Measurements from ENCODE around the gene DTX3.

Gene DTX3

DNA sequence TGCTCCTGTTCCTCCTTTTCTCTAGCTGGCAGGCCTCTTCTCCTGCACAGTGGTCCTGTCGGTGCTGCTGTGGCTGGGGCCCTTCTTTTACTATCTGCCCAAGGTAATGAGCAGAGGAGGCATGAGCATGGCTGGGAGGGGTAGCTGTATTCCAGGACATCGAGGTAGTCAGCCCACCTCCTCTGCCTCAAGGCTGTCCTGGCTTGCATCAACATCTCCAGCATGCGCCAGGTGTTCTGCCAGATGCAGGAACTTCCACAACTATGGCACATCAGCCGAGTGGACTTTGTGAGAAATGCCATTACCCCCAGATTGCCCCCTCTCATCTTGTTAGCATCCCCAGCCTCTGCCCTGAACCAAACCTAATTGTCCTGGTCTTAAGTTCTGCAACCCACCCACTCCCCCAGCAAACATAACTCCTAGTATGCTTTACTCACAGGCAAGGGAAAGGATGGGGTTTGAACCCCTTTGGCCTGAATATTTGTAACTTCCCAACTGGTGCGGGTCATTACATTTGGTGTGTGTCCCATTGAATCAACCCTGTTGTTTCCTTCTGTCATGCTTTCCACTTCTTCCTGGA, 19.3 kb downstream of the DTX3 start:
- Histone ChIP-seq H3K4me1 (ENCODE audit: control insufficient read depth, low read length) (no peaks in the 10 kb centered on the region), H3K27ac (ENCODE audit: low read depth, low read length) (no peak overlapping the region), H3K4me3 (ENCODE audit: low read length) (no peak overlapping the region), H3F3A (ENCODE audit: control insufficient read depth, insufficient read depth) (no peaks in the 10 kb centered on the region), H3K4me2 (ENCODE audit: low read length) (no peak overlapping the region), H3K9me2 (replicated peaks; ENCODE audit: control insufficient read depth, low read length) (no peaks in the 10 kb centered on the region), H4K20me1 (ENCODE audit: control insufficient read depth, insufficient read depth, low read depth, low read length) (peaks cover 3% of the 10 kb centered on the region; the same call in 1 of the 2 replicates), H3K79me2 (ENCODE audit: control insufficient read depth, low read length) (no peaks in the 10 kb centered on the region), H3K9me3 (ENCODE audit: control insufficient read depth, insufficient read depth, low read length) (no peaks in the 10 kb centered on the region), H3K27me3 (ENCODE audit: control insufficient read depth, low read length) (peaks cover 95% of the 10 kb centered on the region), H3K36me3 (ENCODE audit: control insufficient read depth, low read length) (no peaks in the 10 kb centered on the region)
- TF ChIP-seq, protein P1, sequence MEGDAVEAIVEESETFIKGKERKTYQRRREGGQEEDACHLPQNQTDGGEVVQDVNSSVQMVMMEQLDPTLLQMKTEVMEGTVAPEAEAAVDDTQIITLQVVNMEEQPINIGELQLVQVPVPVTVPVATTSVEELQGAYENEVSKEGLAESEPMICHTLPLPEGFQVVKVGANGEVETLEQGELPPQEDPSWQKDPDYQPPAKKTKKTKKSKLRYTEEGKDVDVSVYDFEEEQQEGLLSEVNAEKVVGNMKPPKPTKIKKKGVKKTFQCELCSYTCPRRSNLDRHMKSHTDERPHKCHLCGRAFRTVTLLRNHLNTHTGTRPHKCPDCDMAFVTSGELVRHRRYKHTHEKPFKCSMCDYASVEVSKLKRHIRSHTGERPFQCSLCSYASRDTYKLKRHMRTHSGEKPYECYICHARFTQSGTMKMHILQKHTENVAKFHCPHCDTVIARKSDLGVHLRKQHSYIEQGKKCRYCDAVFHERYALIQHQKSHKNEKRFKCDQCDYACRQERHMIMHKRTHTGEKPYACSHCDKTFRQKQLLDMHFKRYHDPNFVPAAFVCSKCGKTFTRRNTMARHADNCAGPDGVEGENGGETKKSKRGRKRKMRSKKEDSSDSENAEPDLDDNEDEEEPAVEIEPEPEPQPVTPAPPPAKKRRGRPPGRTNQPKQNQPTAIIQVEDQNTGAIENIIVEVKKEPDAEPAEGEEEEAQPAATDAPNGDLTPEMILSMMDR (IDR thresholded peaks at IDR 0.05; ENCODE audit: low read depth, low read length, poor library complexity, severe bottlenecking): no peak
- no peak for TF ChIP-seq EZH2phosphoT487 (IDR thresholded peaks at IDR 0.05; ENCODE audit: borderline replicate concordance, low read length)

DNA sequence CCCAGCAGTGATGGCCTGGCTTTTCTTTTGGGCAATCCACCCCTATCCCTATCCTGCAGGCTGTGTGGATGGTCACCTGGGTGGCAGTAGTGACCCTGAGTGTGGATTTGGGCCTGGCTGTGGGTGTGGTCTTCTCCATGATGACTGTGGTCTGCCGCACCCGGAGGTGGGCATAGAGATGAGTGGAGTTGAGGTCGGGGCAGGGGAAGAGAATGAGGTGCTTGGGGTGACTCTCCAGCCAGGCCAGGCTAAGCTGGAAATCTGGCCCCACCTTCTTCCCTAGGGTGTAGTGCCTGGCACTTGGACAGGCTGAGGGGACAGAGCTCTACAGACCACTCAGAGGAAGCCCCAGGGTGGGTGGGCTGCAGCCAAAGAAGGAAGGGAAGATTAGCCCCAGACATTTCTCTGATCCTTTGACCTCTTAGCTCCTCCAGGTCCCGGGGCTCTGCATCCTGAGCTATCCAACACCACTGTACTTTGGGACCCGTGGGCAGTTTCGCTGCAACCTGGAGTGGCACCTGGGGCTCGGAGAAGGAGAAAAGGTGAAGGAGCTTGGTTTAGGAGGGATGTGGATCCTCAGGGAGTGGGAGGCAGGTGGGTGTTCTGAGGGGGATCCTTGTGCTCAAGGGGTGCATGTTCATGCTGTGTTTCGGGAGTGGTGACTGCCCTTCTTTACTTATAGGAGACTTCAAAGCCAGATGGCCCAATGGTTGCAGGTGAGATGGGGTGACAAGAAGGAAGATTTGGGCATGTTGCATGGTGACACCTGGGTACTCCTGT, 20.0 kb downstream of the DTX3 start:
- Histone ChIP-seq H3K4me2 (ENCODE audit: low read length) (no peak overlapping the region), H3K36me3 (ENCODE audit: control insufficient read depth, low read length) (no peaks in the 10 kb centered on the region), H3K27me3 (ENCODE audit: control insufficient read depth, low read length) (peaks cover 95% of the 10 kb centered on the region)

GRCh38 chr12:57625261-57626032, 20.8 kb downstream of the DTX3 start:
- Histone ChIP-seq H3K9me2 (replicated peaks; ENCODE audit: control insufficient read depth, low read length) (no peaks in the 10 kb centered on the region), H3K4me3 (ENCODE audit: low read length) (no peak overlapping the region), H3K4me1 (ENCODE audit: control insufficient read depth, low read length) (no peaks in the 10 kb centered on the region), H3K9me3 (ENCODE audit: control insufficient read depth, insufficient read depth, low read length) (no peaks in the 10 kb centered on the region), H3F3A (ENCODE audit: control insufficient read depth, insufficient read depth) (0 out of 2 replicates have a peak, but pooled peaks cover 2% of the 10 kb centered on the region), H3K27ac (ENCODE audit: low read depth, low read length) (no peak overlapping the region), H4K20me1 (ENCODE audit: control insufficient read depth, insufficient read depth, low read depth, low read length) (no peaks in the 10 kb centered on the region), H3K4me2 (ENCODE audit: low read length) (no peak overlapping the region), H3K79me2 (ENCODE audit: control insufficient read depth, low read length) (no peaks in the 10 kb centered on the region), H3K27me3 (ENCODE audit: control insufficient read depth, low read length) (peaks cover 95% of the 10 kb centered on the region), H3K36me3 (ENCODE audit: control insufficient read depth, low read length) (no peaks in the 10 kb centered on the region)
- no peak for TF ChIP-seq EZH2phosphoT487 (IDR thresholded peaks at IDR 0.05; ENCODE audit: borderline replicate concordance, low read length)

More for the DNA sequence above, 20.0 kb downstream of the DTX3 start:
- Histone ChIP-seq H3F3A (ENCODE audit: control insufficient read depth, insufficient read depth) (0 out of 2 replicates have a peak, but pooled peaks cover 2% of the 10 kb centered on the region), H3K79me2 (ENCODE audit: control insufficient read depth, low read length) (no peaks in the 10 kb centered on the region), H3K9me3 (ENCODE audit: control insufficient read depth, insufficient read depth, low read length) (no peaks in the 10 kb centered on the region), H3K27ac (ENCODE audit: low read depth, low read length) (no peak overlapping the region), H3K4me1 (ENCODE audit: control insufficient read depth, low read length) (no peaks in the 10 kb centered on the region), H3K9me2 (replicated peaks; ENCODE audit: control insufficient read depth, low read length) (no peaks in the 10 kb centered on the region), H3K4me3 (ENCODE audit: low read length) (no peak overlapping the region), H4K20me1 (ENCODE audit: control insufficient read depth, insufficient read depth, low read depth, low read length) (peaks cover 3% of the 10 kb centered on the region; the same call in 1 of the 2 replicates)
- TF ChIP-seq, protein P1 (IDR thresholded peaks at IDR 0.05; ENCODE audit: low read depth, low read length, poor library complexity, severe bottlenecking): no peak
- TF ChIP-seq EZH2phosphoT487 (IDR thresholded peaks at IDR 0.05; ENCODE audit: borderline replicate concordance, low read length): no peak
